KMS-11 (cell line): ENCODE measurements around the gene CRHR1.

Experiments
- H2AFZ ChIP-seq: fragments of 200-600 bp; sonication (generic); 2 replicates; pipeline ENCODE4 v1.6.1; 2016; ENCODE audit warnings: antibody characterized with exemption, mixed run types, low read depth
- H3K27ac ChIP-seq: fragments of 200-600 bp; sonication (generic); 2 replicates; pipeline ENCODE4 v1.6.1; 2016; ENCODE audit warnings: mild to moderate bottlenecking, mixed run types
- H3K27me3 ChIP-seq: fragments of 200-600 bp; sonication (generic); 2 replicates; pipeline ENCODE4 v1.6.1; 2017; ENCODE audit warnings: mild to moderate bottlenecking, low read depth, mixed run types, moderate library complexity; ENCODE audit not compliant: insufficient read depth
- H3K36me3 ChIP-seq: fragments of 200-600 bp; sonication (generic); 2 replicates; pipeline ENCODE4 v1.6.1; 2017; ENCODE audit warnings: mild to moderate bottlenecking, mixed run types; ENCODE audit not compliant: insufficient read depth
- H3K4me1 ChIP-seq: fragments of 200-600 bp; sonication (generic); 2 replicates; pipeline ENCODE4 v1.6.1; 2016; ENCODE audit warnings: mild to moderate bottlenecking, low read depth, mixed run types; ENCODE audit not compliant: poor library complexity, severe bottlenecking
- H3K4me2 ChIP-seq: fragments of 200-600 bp; sonication (generic); 2 replicates; pipeline ENCODE4 v1.7.0; 2016; ENCODE audit warnings: mild to moderate bottlenecking, mixed run types
- H3K4me3 ChIP-seq: fragments of 200-600 bp; sonication (generic); IDR thresholded peaks from 2 replicates; pipeline ENCODE4 v1.6.1; 2017; ENCODE audit warnings: low read depth, low read length, mixed read lengths; ENCODE audit not compliant: insufficient read depth
- H3K79me2 ChIP-seq: fragments of 200-600 bp; sonication (generic); 2 replicates; pipeline ENCODE4 v1.6.1; 2016; ENCODE audit warnings: low read depth, mixed run types; ENCODE audit not compliant: insufficient read depth
- H3K9ac ChIP-seq: fragments of 200-600 bp; sonication (generic); 2 replicates; pipeline ENCODE4 v1.6.1; 2016; ENCODE audit warnings: mild to moderate bottlenecking, mixed run types
- H4K20me1 ChIP-seq: fragments of 200-600 bp; sonication (generic); 2 replicates; pipeline ENCODE4 v1.6.1; 2016; ENCODE audit warnings: mild to moderate bottlenecking, mixed run types; ENCODE audit not compliant: insufficient read depth
- CTCF ChIP-seq: fragments of 200-600 bp; sonication (generic); conservative IDR thresholded peaks from 2 replicates; pipeline ENCODE4 v1.6.1; 2017; ENCODE audit warnings: low read depth, mild to moderate bottlenecking, antibody characterized with exemption, low read length, moderate library complexity, mixed read lengths

The CRHR1 gene

GRCh38 chr17:45745601-45746494 lies 38.3 kb upstream of the CRHR1 start:
- H4K20me1 ChIP-seq, result no peaks in the 10 kb centered on the region
- H3K4me3 ChIP-seq, result no peak overlapping the region
- H3K27ac ChIP-seq, result no peak overlapping the region
- peaks cover 79% of the 10 kb centered on the region; the same call in 1 of the 2 replicates for H3K27me3 ChIP-seq
- H2AFZ ChIP-seq, result no peak overlapping the region
- no peak overlapping the region for H3K4me2 ChIP-seq
- no peaks in the 10 kb centered on the region; the same call in 1 of the 2 replicates for H3K79me2 ChIP-seq
- no peak overlapping the region for H3K9ac ChIP-seq
- H3K4me1 ChIP-seq, result no peaks in the 10 kb centered on the region
- no peak for TF ChIP-seq CTCF
- no peaks in the 10 kb centered on the region for H3K36me3 ChIP-seq

- Histone ChIP-seq H3K4me1 (no peaks in the 10 kb centered on the region), H3K79me2 (no peaks in the 10 kb centered on the region; the same call in 1 of the 2 replicates), H2AFZ (no peak overlapping the region), H3K36me3 (no peaks in the 10 kb centered on the region), H3K27ac (no peak overlapping the region), H3K27me3 (peaks cover 84% of the 10 kb centered on the region; the same call in 1 of the 2 replicates), H3K9ac (no peak overlapping the region), H3K4me3 (no peak overlapping the region), H4K20me1 (no peaks in the 10 kb centered on the region), H3K4me2 (no peak overlapping the region)
- no peak for TF ChIP-seq CTCF
These were observed 36.2 kb upstream of the CRHR1 start for GRCh38 chr17:45747911-45748310.

- no peak overlapping the region for H3K4me2 ChIP-seq
- H3K27ac ChIP-seq, result no peak overlapping the region
- no peaks in the 10 kb centered on the region; the same call in 1 of the 2 replicates for H3K79me2 ChIP-seq
- H3K36me3 ChIP-seq, result no peaks in the 10 kb centered on the region
- H3K4me3 ChIP-seq, result no peak overlapping the region
- no peak for TF ChIP-seq CTCF
- H2AFZ ChIP-seq, result no peak overlapping the region
- H3K27me3 ChIP-seq, result peaks cover 78% of the 10 kb centered on the region; the same call in 1 of the 2 replicates
- no peaks in the 10 kb centered on the region for H4K20me1 ChIP-seq
- H3K4me1 ChIP-seq, result no peaks in the 10 kb centered on the region
- no peak overlapping the region for H3K9ac ChIP-seq
These were observed 35.3 kb upstream of the CRHR1 start for GRCh38 chr17:45748731-45749310.

GRCh38 chr17:45749831-45750335 lies 34.2 kb upstream of the CRHR1 start:
- Histone ChIP-seq H2AFZ (no peak overlapping the region), H3K4me2 (no peak overlapping the region), H3K4me3 (no peak overlapping the region), H3K27me3 (peaks cover 67% of the 10 kb centered on the region; the same call in 1 of the 2 replicates), H4K20me1 (no peaks in the 10 kb centered on the region), H3K36me3 (no peaks in the 10 kb centered on the region), H3K4me1 (no peaks in the 10 kb centered on the region), H3K79me2 (no peaks in the 10 kb centered on the region; the same call in 1 of the 2 replicates), H3K9ac (no peak overlapping the region), H3K27ac (no peak overlapping the region)
- no peak for TF ChIP-seq CTCF
